Thyroid gland (tissue), 4 donors: ENCODE results near the gene PRX.

Experiments
- POLR2A ChIP-seq, 2 donors: fragments of 450-650 bp; IDR thresholded peaks; one replicate each; pipeline ENCODE4 v1.6.1; 2017; ENCODE audit warnings: antibody characterized with exemption in 2 of 2, mild to moderate bottlenecking in 2 of 2, moderate library complexity in 1 of 2
- TF ChIP-seq, protein P1 (sequence below), 6 experiments: fragments of 200-600 bp in 3 of 6; fragments of 450-650 bp in 3 of 6; sonication (generic) in 3 of 6; IDR thresholded peaks; one replicate each; pipeline ENCODE4 v1.5.1; 2016 to 2019; ENCODE audit warnings: antibody characterized with exemption in 6 of 6, mild to moderate bottlenecking in 2 of 6, inconsistent platforms in 1 of 6, moderate library complexity in 1 of 6

GRCh38 chr19:40400559-40400958, 12.6 kb downstream of the PRX start:
- TF ChIP-seq POLR2A (IDR thresholded peaks at IDR 0.05), result no peak
- TF ChIP-seq, protein P1, sequence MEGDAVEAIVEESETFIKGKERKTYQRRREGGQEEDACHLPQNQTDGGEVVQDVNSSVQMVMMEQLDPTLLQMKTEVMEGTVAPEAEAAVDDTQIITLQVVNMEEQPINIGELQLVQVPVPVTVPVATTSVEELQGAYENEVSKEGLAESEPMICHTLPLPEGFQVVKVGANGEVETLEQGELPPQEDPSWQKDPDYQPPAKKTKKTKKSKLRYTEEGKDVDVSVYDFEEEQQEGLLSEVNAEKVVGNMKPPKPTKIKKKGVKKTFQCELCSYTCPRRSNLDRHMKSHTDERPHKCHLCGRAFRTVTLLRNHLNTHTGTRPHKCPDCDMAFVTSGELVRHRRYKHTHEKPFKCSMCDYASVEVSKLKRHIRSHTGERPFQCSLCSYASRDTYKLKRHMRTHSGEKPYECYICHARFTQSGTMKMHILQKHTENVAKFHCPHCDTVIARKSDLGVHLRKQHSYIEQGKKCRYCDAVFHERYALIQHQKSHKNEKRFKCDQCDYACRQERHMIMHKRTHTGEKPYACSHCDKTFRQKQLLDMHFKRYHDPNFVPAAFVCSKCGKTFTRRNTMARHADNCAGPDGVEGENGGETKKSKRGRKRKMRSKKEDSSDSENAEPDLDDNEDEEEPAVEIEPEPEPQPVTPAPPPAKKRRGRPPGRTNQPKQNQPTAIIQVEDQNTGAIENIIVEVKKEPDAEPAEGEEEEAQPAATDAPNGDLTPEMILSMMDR (IDR thresholded peaks at IDR 0.05), result no peak
